ENCODE results near the gene COL6A1. TPM values are rescaled to one million over a fixed set of nuclear protein-coding genes. Genes with fewer than 3 reads are reported as not detected.

The COL6A1 gene
- total and polyA plus RNA-seq, 2 of the 4 experiments (the other 2 are of a cell fraction), result 173 to 1,578 TPM

- no peak for TF ChIP-seq CTCF (conservative IDR thresholded peaks at IDR 0.05; ENCODE audit: low read depth, low read length)
These were observed 55.2 kb downstream of the COL6A1 start (continued) for GRCh38 chr21:46036696-46037330.

Data from IMR-90 (cell line).